HEK293 (cell line): ENCODE measurements around the gene TOPBP1.

Experiments
- CTCF ChIA-PET: fragments of 350-600 bp; formaldehyde crosslinking; extraction: SDS; loops from one replicate; lab custom pipeline; 2021; ENCODE audit warnings: antibody characterized with exemption; lab: Yijun Ruan, JAX
- POLR2A ChIA-PET: fragments of 300-600 bp; formaldehyde crosslinking; extraction: SDS; loops from one replicate; lab custom pipeline; 2020; ENCODE audit warnings: antibody characterized with exemption, inconsistent platforms; lab: Yijun Ruan, JAX
- H3K27ac ChIP-seq: fragments of 200-500 bp; sonication (Bioruptor generic); 2 replicates; pipeline ENCODE4 v1.5.1; 2014; ENCODE audit warnings: low read depth, low read length, control low read depth, inconsistent platforms; ENCODE audit errors: extremely low read depth
- H3K36me3 ChIP-seq, 2 experiments: fragments of 200-500 bp in 1 of 2; sonication (Bioruptor generic) in 1 of 2; 1 replicate in 1 of 2; 2 replicates in 1 of 2; pipeline ENCODE4 v1.5.1; 2014 to 2017; ENCODE audit warnings: inconsistent platforms in 2 of 2, low read length in 2 of 2; ENCODE audit not compliant: control insufficient read depth in 2 of 2, insufficient read depth in 1 of 2
- H3K4me1 ChIP-seq: fragments of 200-500 bp; sonication (Bioruptor generic); 2 replicates; pipeline ENCODE4 v1.5.1; 2014; ENCODE audit warnings: mild to moderate bottlenecking, low read length, inconsistent platforms; ENCODE audit not compliant: control insufficient read depth, insufficient read depth
- H3K4me3 ChIP-seq: 2 replicates; pipeline ENCODE4 v1.5.1; 2011; ENCODE audit warnings: low read depth, mild to moderate bottlenecking, control low read depth, low read length, moderate library complexity
- H3K9me3 ChIP-seq: fragments of 200-500 bp; sonication (Bioruptor generic); 2 replicates; pipeline ENCODE4 v1.5.1; 2014; ENCODE audit warnings: low read depth, low read length, inconsistent platforms; ENCODE audit not compliant: control insufficient read depth, insufficient read depth
- EGR2 ChIP-seq: fragments of 450-650 bp; formaldehyde crosslinking; IDR thresholded peaks from 2 replicates; pipeline ENCODE4 v1.5.1; 2016; ENCODE audit warnings: low read depth, missing biosample characterization, missing genetic modification characterization
- FEZF1 ChIP-seq: fragments of 450-650 bp; formaldehyde crosslinking; IDR thresholded peaks from 2 replicates; pipeline ENCODE4 v1.5.1; 2016; ENCODE audit warnings: missing biosample characterization, missing genetic modification characterization
- KLF7 ChIP-seq: fragments of 450-650 bp; formaldehyde crosslinking; IDR thresholded peaks from 2 replicates; pipeline ENCODE4 v1.5.1; 2016; ENCODE audit warnings: missing biosample characterization, missing genetic modification characterization, borderline replicate concordance
- OVOL3 ChIP-seq: fragments of 450-650 bp; formaldehyde crosslinking; IDR thresholded peaks from 2 replicates; pipeline ENCODE4 v1.5.1; 2016; ENCODE audit warnings: missing biosample characterization, missing genetic modification characterization
- TRIM28 ChIP-seq: IDR thresholded peaks from 2 replicates; pipeline ENCODE4 v1.6.1; 2011; ENCODE audit warnings: low read length, control low read depth, borderline replicate concordance
- ZBTB8A ChIP-seq: fragments of 450-650 bp; formaldehyde crosslinking; IDR thresholded peaks from 2 replicates; pipeline ENCODE4 v1.5.1; 2016; ENCODE audit warnings: missing biosample characterization, missing genetic modification characterization
- ZFHX2 ChIP-seq: fragments of 450-650 bp; formaldehyde crosslinking; conservative IDR thresholded peaks from 2 replicates; pipeline ENCODE4 v1.5.1; 2016; ENCODE audit warnings: missing biosample characterization, missing genetic modification characterization
- ZNF169 ChIP-seq: fragments of 450-650 bp; formaldehyde crosslinking; IDR thresholded peaks from 2 replicates; pipeline ENCODE4 v1.5.1; 2016; ENCODE audit warnings: missing biosample characterization, missing genetic modification characterization
- ZNF184 ChIP-seq: fragments of 450-650 bp; IDR thresholded peaks from 2 replicates; pipeline ENCODE4 v1.5.1; 2018; ENCODE audit warnings: missing biosample characterization, mild to moderate bottlenecking, missing genetic modification characterization
- ZNF2 ChIP-seq: fragments of 450-650 bp; formaldehyde crosslinking; IDR thresholded peaks from 2 replicates; pipeline ENCODE4 v1.5.1; 2016; ENCODE audit warnings: missing biosample characterization, missing genetic modification characterization
- ZNF221 ChIP-seq: fragments of 450-650 bp; formaldehyde crosslinking; IDR thresholded peaks from 2 replicates; pipeline ENCODE4 v1.5.1; 2017; ENCODE audit warnings: missing biosample characterization, missing genetic modification characterization, borderline replicate concordance
- ZNF266 ChIP-seq: fragments of 450-650 bp; formaldehyde crosslinking; IDR thresholded peaks from 2 replicates; pipeline ENCODE4 v1.5.1; 2016; ENCODE audit warnings: missing biosample characterization, missing genetic modification characterization, low read depth
- ZNF366 ChIP-seq: fragments of 450-650 bp; formaldehyde crosslinking; conservative IDR thresholded peaks from 2 replicates; pipeline ENCODE4 v1.5.1; 2016; ENCODE audit warnings: missing biosample characterization, missing genetic modification characterization
- ZNF473 ChIP-seq: fragments of 450-650 bp; formaldehyde crosslinking; IDR thresholded peaks from 2 replicates; pipeline ENCODE4 v1.5.1; 2017; ENCODE audit warnings: missing biosample characterization, missing genetic modification characterization
- ZNF48 ChIP-seq: fragments of 450-650 bp; formaldehyde crosslinking; IDR thresholded peaks from 2 replicates; pipeline ENCODE4 v1.5.1; 2016; ENCODE audit warnings: missing biosample characterization, missing genetic modification characterization
- ZNF596 ChIP-seq: fragments of 450-650 bp; IDR thresholded peaks from 2 replicates; pipeline ENCODE4 v1.5.0; 2018; ENCODE audit warnings: missing biosample characterization, mild to moderate bottlenecking, missing genetic modification characterization, moderate library complexity
- ZNF707 ChIP-seq: fragments of 450-650 bp; formaldehyde crosslinking; IDR thresholded peaks from 2 replicates; pipeline ENCODE4 v1.5.1; 2016; ENCODE audit warnings: missing biosample characterization, missing genetic modification characterization
- ZNF768 ChIP-seq: fragments of 450-650 bp; formaldehyde crosslinking; IDR thresholded peaks from 2 replicates; pipeline ENCODE4 v1.5.1; 2018; ENCODE audit warnings: missing biosample characterization, mild to moderate bottlenecking, missing genetic modification characterization
- ZNF776 ChIP-seq: fragments of 450-650 bp; formaldehyde crosslinking; IDR thresholded peaks from 2 replicates; pipeline ENCODE4 v1.5.0; 2017; ENCODE audit warnings: missing biosample characterization, missing genetic modification characterization, borderline replicate concordance
- ZNF830 ChIP-seq: fragments of 450-650 bp; IDR thresholded peaks from 2 replicates; pipeline ENCODE4 v1.5.0; 2018; ENCODE audit warnings: missing biosample characterization, missing genetic modification characterization, low read depth, mild to moderate bottlenecking, moderate library complexity
- TF ChIP-seq, protein P1 (sequence below): fragments of 450-650 bp; formaldehyde crosslinking; IDR thresholded peaks from 2 replicates; pipeline ENCODE4 v1.5.1; 2016; ENCODE audit warnings: missing biosample characterization, missing genetic modification characterization
- TF ChIP-seq, protein P2 (sequence below): fragments of 450-650 bp; formaldehyde crosslinking; IDR thresholded peaks from 2 replicates; pipeline ENCODE4 v1.5.1; 2016; ENCODE audit warnings: missing biosample characterization, missing genetic modification characterization
- TF ChIP-seq, protein P3 (sequence below): fragments of 450-650 bp; formaldehyde crosslinking; IDR thresholded peaks from 2 replicates; pipeline ENCODE4 v1.5.1; 2016; ENCODE audit warnings: missing biosample characterization, missing genetic modification characterization, borderline replicate concordance
- TF ChIP-seq, protein P4 (sequence below): fragments of 450-650 bp; formaldehyde crosslinking; conservative IDR thresholded peaks from 2 replicates; pipeline ENCODE4 v1.5.1; 2016; ENCODE audit warnings: low read depth, missing biosample characterization, missing genetic modification characterization

TOPBP1 gene

DNA sequence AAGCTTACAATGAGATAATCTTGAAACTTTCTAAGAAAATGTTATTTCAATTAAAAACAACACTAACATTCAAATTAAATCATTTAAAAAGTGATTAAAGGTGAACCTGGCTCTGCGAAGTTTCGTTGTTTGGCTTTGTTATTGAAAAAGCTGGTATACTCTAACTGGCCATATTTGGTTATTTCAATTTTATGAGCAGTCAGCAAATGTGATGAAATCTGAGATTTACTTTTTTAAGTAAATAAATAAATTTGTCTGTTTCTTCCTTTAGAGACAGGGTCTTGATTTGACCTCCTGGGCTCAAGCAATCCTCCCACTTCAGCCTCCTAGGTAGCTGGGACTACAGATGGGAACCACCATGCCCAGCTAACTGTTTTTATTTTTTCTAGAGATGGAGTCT, 50.2 kb downstream of the TOPBP1 start:
- no peak for TF ChIP-seq EGR2 (tag by site-specific recombination)
- no peak for TF ChIP-seq ZNF221
- TF ChIP-seq ZNF2 (tag by site-specific recombination): no peak
- no peak overlapping the region for H3K27ac ChIP-seq
- peaks cover 31 to 83% of the 10 kb centered on the region in 2 experiments for H3K36me3 ChIP-seq
- H3K9me3 ChIP-seq: no peaks in the 10 kb centered on the region
- ChIA-PET POLR2A (no interaction called here), CTCF (interaction anchor here (0.7 kb wide), 2 partner anchors 131 to 880 kb away, joined by 3 read pairs; no protein-coding TSS in a partner anchor)
- H3K4me1 ChIP-seq: no peaks in the 10 kb centered on the region
- H3K4me3 ChIP-seq: no peak overlapping the region

DNA sequence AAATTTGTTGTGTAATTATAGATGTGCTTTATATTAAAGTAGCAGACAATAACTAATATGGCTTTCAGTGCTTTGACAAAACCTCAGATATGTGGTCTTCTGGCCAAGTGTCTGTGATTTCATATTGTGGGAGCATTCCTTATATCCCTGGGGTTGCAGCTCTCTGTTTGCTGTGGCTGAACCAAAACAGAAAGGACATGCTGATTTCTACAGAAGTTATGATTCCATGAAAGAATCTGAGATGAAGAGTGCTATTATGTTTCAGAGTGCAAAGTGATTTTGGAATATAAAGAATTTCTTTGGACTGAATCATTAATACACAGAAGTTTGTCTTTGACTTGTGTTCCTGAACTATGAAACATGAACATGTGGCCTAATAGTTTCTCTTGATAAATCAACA, 51.7 kb downstream of the TOPBP1 start:
- Histone ChIP-seq H3K4me1 (no peaks in the 10 kb centered on the region), H3K36me3 (peaks cover 22 to 81% of the 10 kb centered on the region in 2 experiments), H3K9me3 (no peaks in the 10 kb centered on the region), H3K27ac (no peak overlapping the region), H3K4me3 (no peak overlapping the region)
- CTCF ChIA-PET: no interaction called here
- POLR2A ChIA-PET: no interaction called here
- TF ChIP-seq TRIM28 (no peak), FEZF1 (tag by site-specific recombination) (no peak), ZNF48 (tag by site-specific recombination) (no peak), ZNF169 (no peak), ZNF266 (no peak), ZNF184 (tag by site-specific recombination) (no peak), ZNF366 (no peak), ZNF830 (tag by site-specific recombination) (no peak), KLF7 (no peak), ZNF596 (tag by site-specific recombination) (no peak), OVOL3 (no peak)
- TF ChIP-seq, protein P1, sequence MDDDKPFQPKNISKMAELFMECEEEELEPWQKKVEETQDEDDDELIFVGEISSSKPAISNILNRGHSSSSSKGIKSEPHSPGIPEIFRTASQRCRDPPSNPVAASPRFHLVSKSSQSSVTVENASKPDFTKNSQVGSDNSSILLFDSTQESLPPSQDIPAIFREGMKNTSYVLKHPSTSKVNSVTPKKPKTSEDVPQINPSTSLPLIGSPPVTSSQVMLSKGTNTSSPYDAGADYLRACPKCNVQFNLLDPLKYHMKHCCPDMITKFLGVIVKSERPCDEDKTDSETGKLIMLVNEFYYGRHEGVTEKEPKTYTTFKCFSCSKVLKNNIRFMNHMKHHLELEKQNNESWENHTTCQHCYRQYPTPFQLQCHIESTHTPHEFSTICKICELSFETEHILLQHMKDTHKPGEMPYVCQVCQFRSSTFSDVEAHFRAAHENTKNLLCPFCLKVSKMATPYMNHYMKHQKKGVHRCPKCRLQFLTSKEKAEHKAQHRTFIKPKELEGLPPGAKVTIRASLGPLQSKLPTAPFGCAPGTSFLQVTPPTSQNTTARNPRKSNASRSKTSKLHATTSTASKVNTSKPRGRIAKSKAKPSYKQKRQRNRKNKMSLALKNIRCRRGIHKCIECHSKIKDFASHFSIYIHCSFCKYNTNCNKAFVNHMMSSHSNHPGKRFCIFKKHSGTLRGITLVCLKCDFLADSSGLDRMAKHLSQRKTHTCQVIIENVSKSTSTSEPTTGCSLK (tag by site-specific recombination): no peak
- TF ChIP-seq, protein P2, sequence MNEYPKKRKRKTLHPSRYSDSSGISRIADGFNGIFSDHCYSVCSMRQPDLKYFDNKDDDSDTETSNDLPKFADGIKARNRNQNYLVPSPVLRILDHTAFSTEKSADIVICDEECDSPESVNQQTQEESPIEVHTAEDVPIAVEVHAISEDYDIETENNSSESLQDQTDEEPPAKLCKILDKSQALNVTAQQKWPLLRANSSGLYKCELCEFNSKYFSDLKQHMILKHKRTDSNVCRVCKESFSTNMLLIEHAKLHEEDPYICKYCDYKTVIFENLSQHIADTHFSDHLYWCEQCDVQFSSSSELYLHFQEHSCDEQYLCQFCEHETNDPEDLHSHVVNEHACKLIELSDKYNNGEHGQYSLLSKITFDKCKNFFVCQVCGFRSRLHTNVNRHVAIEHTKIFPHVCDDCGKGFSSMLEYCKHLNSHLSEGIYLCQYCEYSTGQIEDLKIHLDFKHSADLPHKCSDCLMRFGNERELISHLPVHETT (tag by site-specific recombination): no peak
- TF ChIP-seq, protein P3, sequence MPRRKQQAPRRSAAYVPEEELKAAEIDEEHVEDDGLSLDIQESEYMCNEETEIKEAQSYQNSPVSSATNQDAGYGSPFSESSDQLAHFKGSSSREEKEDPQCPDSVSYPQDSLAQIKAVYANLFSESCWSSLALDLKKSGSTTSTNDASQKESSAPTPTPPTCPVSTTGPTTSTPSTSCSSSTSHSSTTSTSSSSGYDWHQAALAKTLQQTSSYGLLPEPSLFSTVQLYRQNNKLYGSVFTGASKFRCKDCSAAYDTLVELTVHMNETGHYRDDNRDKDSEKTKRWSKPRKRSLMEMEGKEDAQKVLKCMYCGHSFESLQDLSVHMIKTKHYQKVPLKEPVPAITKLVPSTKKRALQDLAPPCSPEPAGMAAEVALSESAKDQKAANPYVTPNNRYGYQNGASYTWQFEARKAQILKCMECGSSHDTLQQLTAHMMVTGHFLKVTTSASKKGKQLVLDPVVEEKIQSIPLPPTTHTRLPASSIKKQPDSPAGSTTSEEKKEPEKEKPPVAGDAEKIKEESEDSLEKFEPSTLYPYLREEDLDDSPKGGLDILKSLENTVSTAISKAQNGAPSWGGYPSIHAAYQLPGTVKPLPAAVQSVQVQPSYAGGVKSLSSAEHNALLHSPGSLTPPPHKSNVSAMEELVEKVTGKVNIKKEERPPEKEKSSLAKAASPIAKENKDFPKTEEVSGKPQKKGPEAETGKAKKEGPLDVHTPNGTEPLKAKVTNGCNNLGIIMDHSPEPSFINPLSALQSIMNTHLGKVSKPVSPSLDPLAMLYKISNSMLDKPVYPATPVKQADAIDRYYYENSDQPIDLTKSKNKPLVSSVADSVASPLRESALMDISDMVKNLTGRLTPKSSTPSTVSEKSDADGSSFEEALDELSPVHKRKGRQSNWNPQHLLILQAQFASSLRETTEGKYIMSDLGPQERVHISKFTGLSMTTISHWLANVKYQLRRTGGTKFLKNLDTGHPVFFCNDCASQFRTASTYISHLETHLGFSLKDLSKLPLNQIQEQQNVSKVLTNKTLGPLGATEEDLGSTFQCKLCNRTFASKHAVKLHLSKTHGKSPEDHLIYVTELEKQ (tag by site-specific recombination): no peak

DNA sequence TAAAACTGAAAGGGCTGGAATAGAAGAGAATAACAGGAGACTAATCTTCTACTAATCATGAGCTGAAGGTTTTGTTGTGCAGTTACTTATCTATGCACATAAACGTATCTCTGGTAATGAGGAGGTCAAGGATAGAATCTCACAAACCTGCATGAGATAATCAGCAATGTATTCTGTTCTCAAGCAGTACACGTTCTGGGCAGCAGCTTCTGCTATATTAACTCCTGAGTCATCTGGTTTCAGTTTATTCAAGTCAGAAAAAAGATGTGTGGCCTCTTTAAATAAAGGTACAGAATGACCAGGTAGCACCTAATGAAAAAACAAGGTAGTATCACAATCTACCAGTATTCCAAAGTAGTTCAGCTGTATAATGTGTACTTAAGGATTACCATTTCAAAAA, 53.4 kb downstream of the TOPBP1 start:
- Histone ChIP-seq H3K27ac (no peak overlapping the region), H3K36me3 (peaks cover 32 to 84% of the 10 kb centered on the region in 2 experiments), H3K9me3 (no peaks in the 10 kb centered on the region), H3K4me1 (no peaks in the 10 kb centered on the region), H3K4me3 (no peak overlapping the region)
- CTCF ChIA-PET: no interaction called here
- POLR2A ChIA-PET: no interaction called here
- TF ChIP-seq ZNF707: no peak
- TF ChIP-seq ZBTB8A: no peak
- no peak for TF ChIP-seq ZNF776 (tag by site-specific recombination)
- TF ChIP-seq, protein P4, sequence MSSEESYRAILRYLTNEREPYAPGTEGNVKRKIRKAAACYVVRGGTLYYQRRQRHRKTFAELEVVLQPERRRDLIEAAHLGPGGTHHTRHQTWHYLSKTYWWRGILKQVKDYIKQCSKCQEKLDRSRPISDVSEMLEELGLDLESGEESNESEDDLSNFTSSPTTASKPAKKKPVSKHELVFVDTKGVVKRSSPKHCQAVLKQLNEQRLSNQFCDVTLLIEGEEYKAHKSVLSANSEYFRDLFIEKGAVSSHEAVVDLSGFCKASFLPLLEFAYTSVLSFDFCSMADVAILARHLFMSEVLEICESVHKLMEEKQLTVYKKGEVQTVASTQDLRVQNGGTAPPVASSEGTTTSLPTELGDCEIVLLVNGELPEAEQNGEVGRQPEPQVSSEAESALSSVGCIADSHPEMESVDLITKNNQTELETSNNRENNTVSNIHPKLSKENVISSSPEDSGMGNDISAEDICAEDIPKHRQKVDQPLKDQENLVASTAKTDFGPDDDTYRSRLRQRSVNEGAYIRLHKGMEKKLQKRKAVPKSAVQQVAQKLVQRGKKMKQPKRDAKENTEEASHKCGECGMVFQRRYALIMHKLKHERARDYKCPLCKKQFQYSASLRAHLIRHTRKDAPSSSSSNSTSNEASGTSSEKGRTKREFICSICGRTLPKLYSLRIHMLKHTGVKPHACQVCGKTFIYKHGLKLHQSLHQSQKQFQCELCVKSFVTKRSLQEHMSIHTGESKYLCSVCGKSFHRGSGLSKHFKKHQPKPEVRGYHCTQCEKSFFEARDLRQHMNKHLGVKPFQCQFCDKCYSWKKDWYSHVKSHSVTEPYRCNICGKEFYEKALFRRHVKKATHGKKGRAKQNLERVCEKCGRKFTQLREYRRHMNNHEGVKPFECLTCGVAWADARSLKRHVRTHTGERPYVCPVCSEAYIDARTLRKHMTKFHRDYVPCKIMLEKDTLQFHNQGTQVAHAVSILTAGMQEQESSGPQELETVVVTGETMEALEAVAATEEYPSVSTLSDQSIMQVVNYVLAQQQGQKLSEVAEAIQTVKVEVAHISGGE (tag by site-specific recombination): no peak
- no peak for TF ChIP-seq ZNF830 (tag by site-specific recombination)
- no peak for TF ChIP-seq ZNF473 (tag by site-specific recombination)
- no peak for TF ChIP-seq ZNF768 (tag by site-specific recombination)
- TF ChIP-seq ZFHX2 (tag by site-specific recombination): no peak
